H1 (cell line): ENCODE results near the gene WDR43. TPM values are rescaled to one million over a fixed set of nuclear protein-coding genes. Genes with fewer than 3 reads are reported as not detected.

Source experiments
- CHD1 ChIP-seq: IDR thresholded peaks from 2 replicates; pipeline ENCODE4 v1.6.1; 2012; ENCODE audit warnings: low read depth, low read length, improper control_type of control experiment
- CTBP2 ChIP-seq: IDR thresholded peaks from 2 replicates; pipeline ENCODE4 v1.7.0; 2011; ENCODE audit warnings: borderline replicate concordance, mild to moderate bottlenecking, moderate library complexity, mixed read lengths, low read length; ENCODE audit not compliant: insufficient read depth, insufficient read length
- FOSL1 ChIP-seq: IDR thresholded peaks from 2 replicates; pipeline ENCODE4 v1.6.1; 2011; ENCODE audit warnings: mild to moderate bottlenecking, low read depth, low read length, moderate library complexity; ENCODE audit not compliant: insufficient read depth
- JUND ChIP-seq: IDR thresholded peaks from 2 replicates; pipeline ENCODE4 v1.6.1; 2011; ENCODE audit warnings: mild to moderate bottlenecking, improper control_type of control experiment, low read length
- POLR2AphosphoS5 ChIP-seq: IDR thresholded peaks from 2 replicates; pipeline ENCODE4 v1.6.1; 2011; ENCODE audit warnings: low read depth, low read length
- POU5F1 ChIP-seq: IDR thresholded peaks from 2 replicates; pipeline ENCODE4 v1.6.1; 2011; ENCODE audit warnings: low read depth, mild to moderate bottlenecking, low read length, moderate library complexity
- RNF2 ChIP-seq: fragments of 200-900, 300-1000 bp; sonication (generic); IDR thresholded peaks from 2 replicates; pipeline ENCODE4 v1.7.1; 2016; ENCODE audit warnings: borderline replicate concordance, low read depth, mild to moderate bottlenecking, antibody characterized with exemption, low read length; ENCODE audit not compliant: poor library complexity, severe bottlenecking; ENCODE audit errors: missing control alignments
- polyA plus RNA-seq, 7 experiments: library from polyadenylated mRNA; depleted of rRNA in 3 of 7; stranded (reverse) in 5 of 7; unstranded in 2 of 7; fragments of >200 nt in 5 of 7; fragments of 200-250 nt in 2 of 7; gene quantifications; 1 replicate in 5 of 7; 2 replicates in 1 of 7; 4 replicates in 1 of 7; pipeline versions ENCODE4 v1.2.1 to v1.2.3, GENCODE V29; 2011 to 2013; ENCODE audit warnings: missing spikeins in 2 of 7, mixed read lengths in 2 of 7
- total RNA-seq: library from RNA; stranded (reverse); fragmentation: NEBNext Ultra II Directional; extraction: Animal tissue kit (Norgen Biotek cat#: 25700); gene quantifications from 2 replicates; pipeline ENCODE4 v1.2.1, GENCODE V29; 2021
- TF ChIP-seq, protein P1 (sequence below): IDR thresholded peaks from 2 replicates; pipeline ENCODE4 v1.6.1; 2012; ENCODE audit warnings: inconsistent platforms
- TF ChIP-seq, protein P2 (sequence below): fragments of 300-600 bp; sonication (generic); IDR thresholded peaks from 2 replicates; pipeline ENCODE4 v1.7.1; 2012; ENCODE audit warnings: low read length, moderate library complexity, mild to moderate bottlenecking, inconsistent platforms; ENCODE audit not compliant: insufficient replicate concordance

The WDR43 gene
- total and polyA plus RNA-seq, 2 of the 8 experiments (the other 6 are each of a cell fraction or from before 2014, with no cell fraction given): 57.8 to 142 TPM

DNA sequence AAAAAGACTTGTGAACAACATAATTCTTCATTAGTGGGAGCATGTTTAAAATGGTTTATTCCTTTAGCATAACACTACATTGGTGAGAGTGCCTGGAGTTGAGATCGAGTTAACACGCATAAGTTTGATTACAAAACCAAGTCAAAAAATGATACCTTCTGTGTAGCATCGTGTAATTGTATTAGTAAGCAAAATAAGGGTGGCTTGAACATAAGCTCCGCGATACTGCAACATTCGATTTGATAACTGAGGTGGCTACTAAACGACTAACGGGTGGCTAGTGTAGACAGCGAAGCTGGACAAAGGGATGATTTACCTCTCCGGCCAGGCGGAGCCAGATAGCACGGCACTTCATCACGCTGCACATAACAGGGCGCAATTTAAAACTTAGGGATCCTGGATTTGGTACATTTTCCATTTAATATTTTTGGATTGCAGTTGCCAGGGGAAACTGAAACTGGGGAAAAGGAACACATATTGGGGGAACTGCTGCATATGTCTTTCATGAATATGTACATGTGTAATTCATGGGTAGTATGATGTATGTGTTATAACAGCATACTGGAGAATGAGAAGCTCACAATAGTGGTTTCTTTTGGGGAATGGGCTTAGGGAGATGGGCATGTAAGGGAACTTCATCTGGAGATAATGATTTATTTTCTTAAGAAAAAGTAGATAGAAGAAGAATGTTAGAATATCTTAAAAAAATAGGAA lies 50.2 kb downstream of the WDR43 start (continued):
- TF ChIP-seq POLR2AphosphoS5: no peak
- no peak for TF ChIP-seq RNF2
- TF ChIP-seq FOSL1: no peak
- TF ChIP-seq, protein P1, sequence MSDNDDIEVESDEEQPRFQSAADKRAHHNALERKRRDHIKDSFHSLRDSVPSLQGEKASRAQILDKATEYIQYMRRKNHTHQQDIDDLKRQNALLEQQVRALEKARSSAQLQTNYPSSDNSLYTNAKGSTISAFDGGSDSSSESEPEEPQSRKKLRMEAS: no peak
- TF ChIP-seq POU5F1: no peak
- TF ChIP-seq, protein P2, sequence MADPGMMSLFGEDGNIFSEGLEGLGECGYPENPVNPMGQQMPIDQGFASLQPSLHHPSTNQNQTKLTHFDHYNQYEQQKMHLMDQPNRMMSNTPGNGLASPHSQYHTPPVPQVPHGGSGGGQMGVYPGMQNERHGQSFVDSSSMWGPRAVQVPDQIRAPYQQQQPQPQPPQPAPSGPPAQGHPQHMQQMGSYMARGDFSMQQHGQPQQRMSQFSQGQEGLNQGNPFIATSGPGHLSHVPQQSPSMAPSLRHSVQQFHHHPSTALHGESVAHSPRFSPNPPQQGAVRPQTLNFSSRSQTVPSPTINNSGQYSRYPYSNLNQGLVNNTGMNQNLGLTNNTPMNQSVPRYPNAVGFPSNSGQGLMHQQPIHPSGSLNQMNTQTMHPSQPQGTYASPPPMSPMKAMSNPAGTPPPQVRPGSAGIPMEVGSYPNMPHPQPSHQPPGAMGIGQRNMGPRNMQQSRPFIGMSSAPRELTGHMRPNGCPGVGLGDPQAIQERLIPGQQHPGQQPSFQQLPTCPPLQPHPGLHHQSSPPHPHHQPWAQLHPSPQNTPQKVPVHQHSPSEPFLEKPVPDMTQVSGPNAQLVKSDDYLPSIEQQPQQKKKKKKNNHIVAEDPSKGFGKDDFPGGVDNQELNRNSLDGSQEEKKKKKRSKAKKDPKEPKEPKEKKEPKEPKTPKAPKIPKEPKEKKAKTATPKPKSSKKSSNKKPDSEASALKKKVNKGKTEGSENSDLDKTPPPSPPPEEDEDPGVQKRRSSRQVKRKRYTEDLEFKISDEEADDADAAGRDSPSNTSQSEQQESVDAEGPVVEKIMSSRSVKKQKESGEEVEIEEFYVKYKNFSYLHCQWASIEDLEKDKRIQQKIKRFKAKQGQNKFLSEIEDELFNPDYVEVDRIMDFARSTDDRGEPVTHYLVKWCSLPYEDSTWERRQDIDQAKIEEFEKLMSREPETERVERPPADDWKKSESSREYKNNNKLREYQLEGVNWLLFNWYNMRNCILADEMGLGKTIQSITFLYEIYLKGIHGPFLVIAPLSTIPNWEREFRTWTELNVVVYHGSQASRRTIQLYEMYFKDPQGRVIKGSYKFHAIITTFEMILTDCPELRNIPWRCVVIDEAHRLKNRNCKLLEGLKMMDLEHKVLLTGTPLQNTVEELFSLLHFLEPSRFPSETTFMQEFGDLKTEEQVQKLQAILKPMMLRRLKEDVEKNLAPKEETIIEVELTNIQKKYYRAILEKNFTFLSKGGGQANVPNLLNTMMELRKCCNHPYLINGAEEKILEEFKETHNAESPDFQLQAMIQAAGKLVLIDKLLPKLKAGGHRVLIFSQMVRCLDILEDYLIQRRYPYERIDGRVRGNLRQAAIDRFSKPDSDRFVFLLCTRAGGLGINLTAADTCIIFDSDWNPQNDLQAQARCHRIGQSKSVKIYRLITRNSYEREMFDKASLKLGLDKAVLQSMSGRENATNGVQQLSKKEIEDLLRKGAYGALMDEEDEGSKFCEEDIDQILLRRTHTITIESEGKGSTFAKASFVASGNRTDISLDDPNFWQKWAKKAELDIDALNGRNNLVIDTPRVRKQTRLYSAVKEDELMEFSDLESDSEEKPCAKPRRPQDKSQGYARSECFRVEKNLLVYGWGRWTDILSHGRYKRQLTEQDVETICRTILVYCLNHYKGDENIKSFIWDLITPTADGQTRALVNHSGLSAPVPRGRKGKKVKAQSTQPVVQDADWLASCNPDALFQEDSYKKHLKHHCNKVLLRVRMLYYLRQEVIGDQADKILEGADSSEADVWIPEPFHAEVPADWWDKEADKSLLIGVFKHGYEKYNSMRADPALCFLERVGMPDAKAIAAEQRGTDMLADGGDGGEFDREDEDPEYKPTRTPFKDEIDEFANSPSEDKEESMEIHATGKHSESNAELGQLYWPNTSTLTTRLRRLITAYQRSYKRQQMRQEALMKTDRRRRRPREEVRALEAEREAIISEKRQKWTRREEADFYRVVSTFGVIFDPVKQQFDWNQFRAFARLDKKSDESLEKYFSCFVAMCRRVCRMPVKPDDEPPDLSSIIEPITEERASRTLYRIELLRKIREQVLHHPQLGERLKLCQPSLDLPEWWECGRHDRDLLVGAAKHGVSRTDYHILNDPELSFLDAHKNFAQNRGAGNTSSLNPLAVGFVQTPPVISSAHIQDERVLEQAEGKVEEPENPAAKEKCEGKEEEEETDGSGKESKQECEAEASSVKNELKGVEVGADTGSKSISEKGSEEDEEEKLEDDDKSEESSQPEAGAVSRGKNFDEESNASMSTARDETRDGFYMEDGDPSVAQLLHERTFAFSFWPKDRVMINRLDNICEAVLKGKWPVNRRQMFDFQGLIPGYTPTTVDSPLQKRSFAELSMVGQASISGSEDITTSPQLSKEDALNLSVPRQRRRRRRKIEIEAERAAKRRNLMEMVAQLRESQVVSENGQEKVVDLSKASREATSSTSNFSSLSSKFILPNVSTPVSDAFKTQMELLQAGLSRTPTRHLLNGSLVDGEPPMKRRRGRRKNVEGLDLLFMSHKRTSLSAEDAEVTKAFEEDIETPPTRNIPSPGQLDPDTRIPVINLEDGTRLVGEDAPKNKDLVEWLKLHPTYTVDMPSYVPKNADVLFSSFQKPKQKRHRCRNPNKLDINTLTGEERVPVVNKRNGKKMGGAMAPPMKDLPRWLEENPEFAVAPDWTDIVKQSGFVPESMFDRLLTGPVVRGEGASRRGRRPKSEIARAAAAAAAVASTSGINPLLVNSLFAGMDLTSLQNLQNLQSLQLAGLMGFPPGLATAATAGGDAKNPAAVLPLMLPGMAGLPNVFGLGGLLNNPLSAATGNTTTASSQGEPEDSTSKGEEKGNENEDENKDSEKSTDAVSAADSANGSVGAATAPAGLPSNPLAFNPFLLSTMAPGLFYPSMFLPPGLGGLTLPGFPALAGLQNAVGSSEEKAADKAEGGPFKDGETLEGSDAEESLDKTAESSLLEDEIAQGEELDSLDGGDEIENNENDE: no peak
- TF ChIP-seq JUND: no peak
- TF ChIP-seq CHD1: no peak
- no peak for TF ChIP-seq CTBP2
